Loucy (cell line): ENCODE data around the gene STON1.

Experiments
- H2AFZ ChIP-seq: fragments of 200-600 bp; sonication (generic); 2 replicates; pipeline ENCODE4 v1.6.0; 2016; ENCODE audit warnings: antibody characterized with exemption, mild to moderate bottlenecking, low read length, moderate library complexity
- H3F3A ChIP-seq: fragments of 200-600 bp; 2 replicates; pipeline ENCODE4 v1.6.0; 2016; ENCODE audit warnings: antibody characterized with exemption, low read depth, mild to moderate bottlenecking
- H3K27me3 ChIP-seq: fragments of 200-600 bp; sonication (generic); 2 replicates; pipeline ENCODE4 v1.6.1; 2014; ENCODE audit warnings: low read length, mild to moderate bottlenecking; ENCODE audit not compliant: insufficient read depth, poor library complexity, severe bottlenecking
- H3K36me3 ChIP-seq: fragments of 200-600 bp; sonication (generic); 2 replicates; pipeline ENCODE4 v1.6.1; 2016; ENCODE audit warnings: low read length; ENCODE audit not compliant: insufficient read depth
- H3K4me1 ChIP-seq: fragments of 200-600 bp; sonication (generic); 2 replicates; pipeline ENCODE4 v1.5.1; 2014; ENCODE audit warnings: low read length, mild to moderate bottlenecking; ENCODE audit not compliant: insufficient read depth, poor library complexity, severe bottlenecking
- H3K4me2 ChIP-seq: fragments of 200-600 bp; sonication (generic); 2 replicates; pipeline ENCODE4 v1.6.0; 2014; ENCODE audit warnings: antibody characterized with exemption, low read length, low read depth, mild to moderate bottlenecking; ENCODE audit not compliant: poor library complexity, severe bottlenecking
- H3K4me3 ChIP-seq: fragments of 200-600 bp; sonication (generic); 2 replicates; pipeline ENCODE4 v1.5.1; 2014; ENCODE audit warnings: low read length, mild to moderate bottlenecking, mixed read lengths; ENCODE audit not compliant: poor library complexity, severe bottlenecking
- H3K79me2 ChIP-seq: fragments of 200-600 bp; sonication (generic); 2 replicates; pipeline ENCODE4 v1.6.1; 2014; ENCODE audit warnings: low read length; ENCODE audit not compliant: insufficient read depth
- H3K9ac ChIP-seq: fragments of 200-600 bp; sonication (generic); 2 replicates; pipeline ENCODE4 v1.6.0; 2014; ENCODE audit warnings: mild to moderate bottlenecking, low read depth, low read length, moderate library complexity; ENCODE audit not compliant: poor library complexity, severe bottlenecking
- H3K9me2 ChIP-seq: fragments of 200-600 bp; sonication (generic); replicated peaks from 2 replicates; pipeline ENCODE4 v1.6.1; 2016; ENCODE audit warnings: low read depth, low read length, mixed read lengths
- H3K9me3 ChIP-seq: fragments of 200-600 bp; sonication (generic); 2 replicates; pipeline ENCODE4 v1.6.1; 2014; ENCODE audit warnings: mild to moderate bottlenecking, antibody characterized with exemption, low read length, low read depth; ENCODE audit not compliant: insufficient read depth
- H4K20me1 ChIP-seq: fragments of 200-600 bp; sonication (generic); 2 replicates; pipeline ENCODE4 v1.6.0; 2014; ENCODE audit warnings: antibody characterized with exemption, low read length, mild to moderate bottlenecking; ENCODE audit not compliant: insufficient read depth, poor library complexity, severe bottlenecking
- CTCF ChIP-seq: fragments of 200-600 bp; sonication (generic); conservative IDR thresholded peaks from 2 replicates; pipeline ENCODE4 v1.5.1; 2014; ENCODE audit warnings: mild to moderate bottlenecking, antibody characterized with exemption, low read length
- EZH2phosphoT487 ChIP-seq: fragments of 200-600 bp; IDR thresholded peaks from 2 replicates; pipeline ENCODE4 v1.6.1; 2018; ENCODE audit warnings: antibody characterized with exemption, mild to moderate bottlenecking, moderate library complexity, borderline replicate concordance

Gene STON1

GRCh38 chr2:48511849-48512470 lies 18.0 kb upstream of the STON1 start:
- TF ChIP-seq EZH2phosphoT487 (no peak), CTCF (no peak)
- Histone ChIP-seq H3K9me3 (no peaks in the 10 kb centered on the region), H3K9ac (no peak overlapping the region), H3F3A (no peaks in the 10 kb centered on the region), H3K36me3 (peaks cover 17% of the 10 kb centered on the region; the same call in 1 of the 2 replicates), H3K79me2 (no peaks in the 10 kb centered on the region), H4K20me1 (no peaks in the 10 kb centered on the region), H2AFZ (no peak overlapping the region), H3K9me2 (no peaks in the 10 kb centered on the region), H3K27me3 (no peaks in the 10 kb centered on the region), H3K4me1 (peaks cover 4% of the 10 kb centered on the region), H3K4me2 (no peak overlapping the region), H3K4me3 (no peak overlapping the region)

GRCh38 chr2:48512571-48512970 lies 17.4 kb upstream of the STON1 start:
- no peak overlapping the region for H3K9ac ChIP-seq
- H3K27me3 ChIP-seq = no peaks in the 10 kb centered on the region
- H3K4me3 ChIP-seq = no peak overlapping the region
- no peaks in the 10 kb centered on the region for H3K9me3 ChIP-seq
- H3F3A ChIP-seq = no peaks in the 10 kb centered on the region
- H3K79me2 ChIP-seq = no peaks in the 10 kb centered on the region
- no peak overlapping the region for H3K4me2 ChIP-seq
- peaks cover 4% of the 10 kb centered on the region for H3K4me1 ChIP-seq
- no peak overlapping the region for H2AFZ ChIP-seq
- H3K9me2 ChIP-seq = no peaks in the 10 kb centered on the region
- no peaks in the 10 kb centered on the region for H4K20me1 ChIP-seq
- H3K36me3 ChIP-seq = peaks cover 17% of the 10 kb centered on the region; the same call in 1 of the 2 replicates
- TF ChIP-seq EZH2phosphoT487 (no peak), CTCF (no peak)

- H3K36me3 ChIP-seq = peaks cover 12% of the 10 kb centered on the region; the same call in 1 of the 2 replicates
- no peak overlapping the region for H2AFZ ChIP-seq
- no peak overlapping the region for H3K4me2 ChIP-seq
- no peaks in the 10 kb centered on the region for H3K79me2 ChIP-seq
- H3K9ac ChIP-seq = no peak overlapping the region
- no peaks in the 10 kb centered on the region for H3K9me2 ChIP-seq
- TF ChIP-seq CTCF (no peak), EZH2phosphoT487 (no peak)
- H3K27me3 ChIP-seq = no peaks in the 10 kb centered on the region
- H4K20me1 ChIP-seq = no peaks in the 10 kb centered on the region
- no peak overlapping the region for H3K4me3 ChIP-seq
- peaks cover 8% of the 10 kb centered on the region for H3K4me1 ChIP-seq
- H3F3A ChIP-seq = no peaks in the 10 kb centered on the region
- H3K9me3 ChIP-seq = no peaks in the 10 kb centered on the region
These were observed 15.5 kb upstream of the STON1 start for GRCh38 chr2:48514348-48515003.
